ENCODE results near the gene ENTREP3.

ENTREP3 gene

GRCh38 chr1:155261852-155262673 lies 6.8 kb upstream of the ENTREP3 start, which contains the start of gene SCAMP3:
TSS of gene SCAMP3 (minus strand) at chr1:155262360. CDS start at chr1:155262151, 209 bp downstream.
- Histone ChIP-seq H3K36me3 (ENCODE audit: insufficient read depth, low read length) (peaks cover 20% of the 10 kb centered on the region), H3K27me3 (ENCODE audit: insufficient read depth, low read length) (no peaks in the 10 kb centered on the region), H3K79me2 (ENCODE audit: control insufficient read depth, insufficient read depth, low read length, unreplicated experiment) (peaks cover 17% of the 10 kb centered on the region), H3K27ac (ENCODE audit: low read depth, low read length) (peak within 1 kb of the TSS; percentile 59), H3K4me1 (ENCODE audit: control insufficient read depth, insufficient read depth, low read length, unreplicated experiment) (peaks cover 6% of the 10 kb centered on the region), H3K4me3 (ENCODE audit: low read depth, low read length) (peak within 1 kb of the TSS; percentile 98), H2AFZ (ENCODE audit: low read length, unreplicated experiment) (peak within 1 kb of the TSS; percentile 88)

DNA sequence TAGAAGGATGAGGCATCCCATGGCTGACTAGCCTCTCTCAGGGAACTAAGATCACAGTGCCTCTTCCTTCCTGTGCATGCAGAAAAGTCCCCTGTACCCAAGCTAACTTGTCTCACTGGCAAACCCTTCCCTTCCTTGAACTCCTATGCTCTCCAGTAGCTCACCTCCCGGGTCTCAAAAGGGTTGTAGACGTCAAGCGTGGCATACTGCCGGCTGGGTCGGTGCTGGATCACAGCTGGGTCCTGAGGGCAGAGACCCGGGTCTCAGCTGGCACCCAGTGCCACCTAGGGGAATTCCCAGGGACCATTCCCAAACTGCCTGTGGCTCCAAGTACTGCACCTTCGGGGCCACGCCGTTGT lies 6.2 kb upstream of the ENTREP3 start:
- Histone ChIP-seq H3K4me3 (ENCODE audit: low read depth, low read length) (peak overlapping the region; percentile 98), H3K27me3 (ENCODE audit: insufficient read depth, low read length) (no peaks in the 10 kb centered on the region), H3K4me1 (ENCODE audit: control insufficient read depth, insufficient read depth, low read length, unreplicated experiment) (peaks cover 8% of the 10 kb centered on the region), H3K36me3 (ENCODE audit: insufficient read depth, low read length) (peaks cover 22% of the 10 kb centered on the region), H3K27ac (ENCODE audit: low read depth, low read length) (peak overlapping the region; percentile 59), H2AFZ (ENCODE audit: low read length, unreplicated experiment) (peak overlapping the region; percentile 88), H3K79me2 (ENCODE audit: control insufficient read depth, insufficient read depth, low read length, unreplicated experiment) (peaks cover 17% of the 10 kb centered on the region)

- Histone ChIP-seq H3K4me1 (ENCODE audit: control insufficient read depth, insufficient read depth, low read length, unreplicated experiment) (peaks cover 17% of the 10 kb centered on the region), H3K36me3 (ENCODE audit: insufficient read depth, low read length) (peaks cover 12% of the 10 kb centered on the region), H2AFZ (ENCODE audit: low read length, unreplicated experiment) (no peak overlapping the region), H3K27ac (ENCODE audit: low read depth, low read length) (no peak overlapping the region), H3K27me3 (ENCODE audit: insufficient read depth, low read length) (no peaks in the 10 kb centered on the region), H3K4me3 (ENCODE audit: low read depth, low read length) (no peak overlapping the region; the same call in 1 of the 2 replicates), H3K79me2 (ENCODE audit: control insufficient read depth, insufficient read depth, low read length, unreplicated experiment) (peaks cover 17% of the 10 kb centered on the region)
Measured at GRCh38 chr1:155260276-155260675, 5.0 kb upstream of the ENTREP3 start.

DNA sequence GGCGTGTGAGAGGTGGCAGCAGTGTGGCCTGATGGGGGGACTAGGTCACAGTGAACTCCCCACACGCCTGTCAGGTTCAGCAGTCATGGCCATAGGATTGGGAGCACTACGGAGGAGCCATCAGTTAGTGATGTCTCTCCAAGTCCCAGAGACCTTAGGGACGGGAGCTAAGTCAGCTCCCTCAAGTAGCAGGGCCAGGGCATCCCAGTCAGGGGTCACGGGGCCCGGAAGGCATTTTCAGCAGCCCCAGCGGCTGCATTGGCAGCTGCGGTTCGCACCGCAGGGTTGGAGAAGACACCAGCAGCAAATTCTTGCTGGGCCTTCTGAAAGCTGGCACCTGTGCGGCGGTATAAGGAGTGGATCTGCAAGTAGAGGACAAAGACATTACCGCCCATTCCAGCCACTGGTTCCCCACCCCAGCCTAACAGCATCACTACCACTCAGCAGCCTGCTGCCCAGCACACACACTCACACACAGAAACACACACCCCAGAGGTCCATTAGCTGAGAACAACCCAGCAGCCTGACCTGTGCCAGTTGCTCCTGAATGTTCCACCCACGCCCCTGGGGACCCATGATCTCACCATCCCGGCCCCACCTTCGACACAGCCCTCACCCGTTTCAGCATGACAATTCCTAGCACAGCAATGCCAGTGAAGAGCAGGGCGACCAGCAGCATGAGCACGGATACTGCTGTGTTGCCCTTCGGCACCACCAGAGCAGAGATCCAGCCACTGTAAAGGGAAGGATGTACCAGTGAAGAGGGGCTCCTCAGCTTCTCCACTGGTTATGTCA lies 972 bp upstream of the ENTREP3 start:
- Histone ChIP-seq H3K27me3 (ENCODE audit: insufficient read depth, low read length) (no peaks in the 10 kb centered on the region), H3K36me3 (ENCODE audit: insufficient read depth, low read length) (peaks cover 4% of the 10 kb centered on the region), H3K4me1 (ENCODE audit: control insufficient read depth, insufficient read depth, low read length, unreplicated experiment) (peaks cover 28% of the 10 kb centered on the region), H3K27ac (ENCODE audit: low read depth, low read length) (peak overlapping the region; percentile 65), H3K79me2 (ENCODE audit: control insufficient read depth, insufficient read depth, low read length, unreplicated experiment) (peaks cover 29% of the 10 kb centered on the region), H3K4me3 (ENCODE audit: low read depth, low read length) (peak overlapping the region; percentile 95), H2AFZ (ENCODE audit: low read length, unreplicated experiment) (no peak overlapping the region)

GRCh38 chr1:155254714-155255242 lies 505 bp downstream of the ENTREP3 start:
- Histone ChIP-seq H3K4me1 (ENCODE audit: control insufficient read depth, insufficient read depth, low read length, unreplicated experiment) (peaks cover 26% of the 10 kb centered on the region), H3K4me3 (ENCODE audit: low read depth, low read length) (peak overlapping the region; percentile 95), H2AFZ (ENCODE audit: low read length, unreplicated experiment) (peak overlapping the region; percentile 84), H3K36me3 (ENCODE audit: insufficient read depth, low read length) (peaks cover 4% of the 10 kb centered on the region), H3K79me2 (ENCODE audit: control insufficient read depth, insufficient read depth, low read length, unreplicated experiment) (peaks cover 17% of the 10 kb centered on the region), H3K27ac (ENCODE audit: low read depth, low read length) (peak overlapping the region; percentile 65; the same call in 1 of the 2 replicates), H3K27me3 (ENCODE audit: insufficient read depth, low read length) (no peaks in the 10 kb centered on the region)

DNA sequence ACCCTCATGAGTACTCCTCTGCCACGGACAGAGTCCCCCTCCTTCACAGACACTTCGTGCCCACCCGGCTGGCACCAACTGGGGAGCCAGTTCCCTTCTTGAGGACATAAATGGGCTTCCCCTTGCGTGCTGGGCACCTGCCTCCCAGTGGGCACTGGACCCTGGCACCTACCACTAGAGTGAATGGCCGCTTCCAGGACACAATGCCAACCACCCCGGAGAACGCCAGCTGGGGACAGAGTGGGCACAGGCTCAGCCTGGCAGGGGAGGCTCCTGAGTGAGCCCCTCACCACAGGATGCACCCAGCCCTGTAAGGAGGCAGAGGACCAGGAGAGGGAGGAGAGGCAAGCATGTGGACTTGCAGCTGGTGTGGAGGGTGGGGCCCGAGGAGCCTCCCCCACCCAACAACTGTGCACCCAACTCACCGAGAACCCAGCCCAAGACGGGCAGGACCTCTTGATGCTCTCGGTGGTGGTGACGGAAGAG lies 1.0 kb downstream of the ENTREP3 start:
- Histone ChIP-seq H3K4me3 (ENCODE audit: low read depth, low read length) (peak overlapping the region; percentile 95), H3K27ac (ENCODE audit: low read depth, low read length) (no peak overlapping the region), H2AFZ (ENCODE audit: low read length, unreplicated experiment) (peak overlapping the region; percentile 84)

DNA sequence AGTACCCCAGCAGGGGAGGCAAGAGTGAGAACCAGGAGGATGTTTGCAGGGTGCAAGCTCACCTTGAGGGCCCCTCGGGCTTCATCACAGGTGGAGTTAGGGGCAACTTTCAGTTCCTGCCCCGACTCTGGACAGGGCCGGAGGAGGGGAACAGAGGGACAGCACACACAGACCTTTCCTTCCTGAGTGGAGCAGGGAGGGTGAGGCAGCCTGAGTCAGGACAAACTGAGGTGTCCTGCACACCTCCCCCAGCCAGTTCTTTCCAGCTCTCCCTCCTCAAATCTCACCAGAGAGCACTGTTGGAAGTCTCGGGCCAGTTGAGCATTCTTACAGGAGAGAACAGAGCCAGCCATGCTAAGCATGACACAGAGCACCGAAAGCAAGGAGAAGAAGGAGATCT lies 1.5 kb downstream of the ENTREP3 start:
- H2AFZ ChIP-seq (ENCODE audit: low read length, unreplicated experiment), result no peak overlapping the region
- H3K4me1 ChIP-seq (ENCODE audit: control insufficient read depth, insufficient read depth, low read length, unreplicated experiment), result peaks cover 26% of the 10 kb centered on the region
- H3K27ac ChIP-seq (ENCODE audit: low read depth, low read length), result no peak overlapping the region
- peaks cover 4% of the 10 kb centered on the region for H3K36me3 ChIP-seq (ENCODE audit: insufficient read depth, low read length)
- H3K27me3 ChIP-seq (ENCODE audit: insufficient read depth, low read length), result no peaks in the 10 kb centered on the region
- peak overlapping the region; percentile 95 for H3K4me3 ChIP-seq (ENCODE audit: low read depth, low read length)
- peaks cover 17% of the 10 kb centered on the region for H3K79me2 ChIP-seq (ENCODE audit: control insufficient read depth, insufficient read depth, low read length, unreplicated experiment)

More for the DNA sequence above, 1.0 kb downstream of the ENTREP3 start:
- no peaks in the 10 kb centered on the region for H3K27me3 ChIP-seq (ENCODE audit: insufficient read depth, low read length)
- H3K4me1 ChIP-seq (ENCODE audit: control insufficient read depth, insufficient read depth, low read length, unreplicated experiment), result peaks cover 26% of the 10 kb centered on the region
- H3K36me3 ChIP-seq (ENCODE audit: insufficient read depth, low read length), result peaks cover 4% of the 10 kb centered on the region
- peaks cover 17% of the 10 kb centered on the region for H3K79me2 ChIP-seq (ENCODE audit: control insufficient read depth, insufficient read depth, low read length, unreplicated experiment)

DNA sequence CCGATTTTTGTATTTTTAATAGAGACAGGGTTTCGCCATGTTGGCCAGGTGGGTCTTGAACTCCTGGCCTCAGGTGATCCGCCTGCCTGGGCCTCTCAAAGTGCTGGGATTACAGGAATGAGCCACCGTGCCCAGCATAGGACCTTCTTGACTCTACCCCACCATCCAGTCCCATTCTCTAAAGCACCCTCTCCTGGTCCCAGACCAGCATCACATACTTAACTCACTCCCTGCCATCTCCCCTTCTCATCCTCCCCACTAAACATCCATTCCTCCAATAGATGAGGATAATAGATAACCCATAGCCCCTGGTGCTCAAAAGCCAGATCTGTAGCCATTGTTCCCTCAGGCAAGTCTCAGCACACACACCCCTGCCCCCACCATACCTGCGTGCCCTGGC lies 2.1 kb downstream of the ENTREP3 start:
- Histone ChIP-seq H3K4me1 (ENCODE audit: control insufficient read depth, insufficient read depth, low read length, unreplicated experiment) (peaks cover 26% of the 10 kb centered on the region), H3K27ac (ENCODE audit: low read depth, low read length) (no peak overlapping the region), H3K79me2 (ENCODE audit: control insufficient read depth, insufficient read depth, low read length, unreplicated experiment) (peaks cover 17% of the 10 kb centered on the region), H3K27me3 (ENCODE audit: insufficient read depth, low read length) (no peaks in the 10 kb centered on the region), H3K4me3 (ENCODE audit: low read depth, low read length) (peak overlapping the region; percentile 95), H2AFZ (ENCODE audit: low read length, unreplicated experiment) (no peak overlapping the region), H3K36me3 (ENCODE audit: insufficient read depth, low read length) (peaks cover 4% of the 10 kb centered on the region)

- Histone ChIP-seq H2AFZ (ENCODE audit: low read length, unreplicated experiment) (no peak overlapping the region), H3K4me3 (ENCODE audit: low read depth, low read length) (no peak overlapping the region), H3K27me3 (ENCODE audit: insufficient read depth, low read length) (no peaks in the 10 kb centered on the region), H3K27ac (ENCODE audit: low read depth, low read length) (no peak overlapping the region), H3K79me2 (ENCODE audit: control insufficient read depth, insufficient read depth, low read length, unreplicated experiment) (peaks cover 17% of the 10 kb centered on the region), H3K4me1 (ENCODE audit: control insufficient read depth, insufficient read depth, low read length, unreplicated experiment) (peaks cover 24% of the 10 kb centered on the region), H3K36me3 (ENCODE audit: insufficient read depth, low read length) (no peaks in the 10 kb centered on the region)
Measured at GRCh38 chr1:155251566-155251965, 3.7 kb downstream of the ENTREP3 start.

GRCh38 chr1:155250633-155251449 lies 4.4 kb downstream of the ENTREP3 start:
- Histone ChIP-seq H3K36me3 (ENCODE audit: insufficient read depth, low read length) (no peaks in the 10 kb centered on the region), H3K27ac (ENCODE audit: low read depth, low read length) (no peak overlapping the region), H2AFZ (ENCODE audit: low read length, unreplicated experiment) (no peak overlapping the region), H3K79me2 (ENCODE audit: control insufficient read depth, insufficient read depth, low read length, unreplicated experiment) (peaks cover 17% of the 10 kb centered on the region), H3K4me3 (ENCODE audit: low read depth, low read length) (no peak overlapping the region), H3K27me3 (ENCODE audit: insufficient read depth, low read length) (no peaks in the 10 kb centered on the region), H3K4me1 (ENCODE audit: control insufficient read depth, insufficient read depth, low read length, unreplicated experiment) (peaks cover 17% of the 10 kb centered on the region)

Data from ACC112 (cell line).